ENCODE results near the gene PDE4D. TPM values are rescaled to one million over a fixed set of nuclear protein-coding genes. Genes with fewer than 3 reads are reported as not detected.
"Not testable (repeated sequence)": the region's sequence is repeated elsewhere in the genome, so short reads cannot be mapped to it uniquely, and the experiment has no call there.

The PDE4D gene
- total RNA-seq, 1 experiment from 2014 or later, result 32.5 TPM

GRCh38 chr5:59079622-59080620 lies 813.6 kb downstream of the PDE4D start:
- H3K36me3 ChIP-seq, result no peaks in the 10 kb centered on the region
- peaks cover 9% of the 10 kb centered on the region for H3K4me1 ChIP-seq
- peak; percentile 33 to 46 for DNase-seq
- peak overlapping the region; percentile 28; the same call in 1 of the 2 replicates for H3K27ac ChIP-seq
- no peaks in the 10 kb centered on the region for H3K9me3 ChIP-seq (replicated peaks)
- no peak overlapping the region for H3K4me3 ChIP-seq
- H3K27me3 ChIP-seq, result no peaks in the 10 kb centered on the region

- peaks cover 18% of the 10 kb centered on the region for H3K4me1 ChIP-seq
- H3K9me3 ChIP-seq (replicated peaks), result no peaks in the 10 kb centered on the region
- no peaks in the 10 kb centered on the region for H3K36me3 ChIP-seq
- no peak overlapping the region for H3K27ac ChIP-seq
- H3K4me3 ChIP-seq, result no peak overlapping the region
- H3K27me3 ChIP-seq, result no peaks in the 10 kb centered on the region
- no peak for DNase-seq
These were observed 821.6 kb downstream of the PDE4D start for GRCh38 chr5:59071755-59072549.

- peak overlapping the region; percentile 43 for H3K27ac ChIP-seq
- H3K36me3 ChIP-seq, result no peaks in the 10 kb centered on the region
- H3K27me3 ChIP-seq, result no peaks in the 10 kb centered on the region
- no peaks in the 10 kb centered on the region for H3K9me3 ChIP-seq (replicated peaks)
- peaks cover 18% of the 10 kb centered on the region for H3K4me1 ChIP-seq
- no peak overlapping the region for H3K4me3 ChIP-seq
- DNase-seq, result peak; percentile 57 to 74
These were observed 824.0 kb downstream of the PDE4D start for GRCh38 chr5:59069438-59070079.

GRCh38 chr5:59067956-59068656 lies 825.4 kb downstream of the PDE4D start:
- Histone ChIP-seq H3K36me3 (no peaks in the 10 kb centered on the region), H3K27ac (peak overlapping the region; percentile 11; the same call in 1 of the 2 replicates), H3K9me3 (replicated peaks) (no peaks in the 10 kb centered on the region), H3K4me1 (peaks cover 18% of the 10 kb centered on the region), H3K4me3 (no peak overlapping the region), H3K27me3 (no peaks in the 10 kb centered on the region)
- peak in 1 of 2 experiments; percentile 44 for DNase-seq

GRCh38 chr5:59066367-59067163 lies 827.0 kb downstream of the PDE4D start:
- Histone ChIP-seq H3K27ac (no peak overlapping the region), H3K4me3 (no peak overlapping the region), H3K9me3 (replicated peaks) (no peaks in the 10 kb centered on the region), H3K4me1 (peaks cover 18% of the 10 kb centered on the region), H3K27me3 (no peaks in the 10 kb centered on the region), H3K36me3 (no peaks in the 10 kb centered on the region)
- peak; percentile 9 to 22 for DNase-seq

- Histone ChIP-seq H3K27me3 (no peaks in the 10 kb centered on the region), H3K4me1 (peaks cover 18% of the 10 kb centered on the region), H3K27ac (no peak overlapping the region), H3K36me3 (no peaks in the 10 kb centered on the region), H3K4me3 (no peak overlapping the region), H3K9me3 (replicated peaks) (no peaks in the 10 kb centered on the region)
- DNase-seq, result no peak
These were observed 828.0 kb downstream of the PDE4D start for GRCh38 chr5:59065554-59065953.

GRCh38 chr5:59064293-59064692 lies 829.2 kb downstream of the PDE4D start:
- H3K4me3 ChIP-seq, result no peak overlapping the region
- no peaks in the 10 kb centered on the region for H3K9me3 ChIP-seq (replicated peaks)
- H3K27me3 ChIP-seq, result no peaks in the 10 kb centered on the region
- H3K4me1 ChIP-seq, result peaks cover 13% of the 10 kb centered on the region
- DNase-seq, result no peak
- H3K36me3 ChIP-seq, result no peaks in the 10 kb centered on the region
- H3K27ac ChIP-seq, result no peak overlapping the region

GRCh38 chr5:59062986-59063683 lies 830.4 kb downstream of the PDE4D start:
- Histone ChIP-seq H3K4me1 (peaks cover 2% of the 10 kb centered on the region), H3K27ac (no peak overlapping the region), H3K4me3 (no peak overlapping the region), H3K27me3 (no peaks in the 10 kb centered on the region), H3K36me3 (no peaks in the 10 kb centered on the region), H3K9me3 (replicated peaks) (no peaks in the 10 kb centered on the region)
- no peak for DNase-seq

GRCh38 chr5:59061377-59061776 lies 832.1 kb downstream of the PDE4D start:
- H3K9me3 ChIP-seq (replicated peaks), result no peaks in the 10 kb centered on the region
- no peak for DNase-seq
- no peak overlapping the region for H3K4me3 ChIP-seq
- H3K27me3 ChIP-seq, result no peaks in the 10 kb centered on the region
- H3K4me1 ChIP-seq, result no peaks in the 10 kb centered on the region
- H3K36me3 ChIP-seq, result no peaks in the 10 kb centered on the region
- no peak overlapping the region for H3K27ac ChIP-seq

GRCh38 chr5:59058969-59059687 lies 834.4 kb downstream of the PDE4D start:
- Histone ChIP-seq H3K36me3 (no peaks in the 10 kb centered on the region), H3K4me1 (no peaks in the 10 kb centered on the region), H3K4me3 (no peak overlapping the region), H3K27ac (no peak overlapping the region), H3K9me3 (replicated peaks) (no peaks in the 10 kb centered on the region), H3K27me3 (no peaks in the 10 kb centered on the region)
- no peak for DNase-seq

GRCh38 chr5:59058237-59058636 lies 835.3 kb downstream of the PDE4D start:
- DNase-seq, result no peak
- Histone ChIP-seq H3K9me3 (replicated peaks) (no peaks in the 10 kb centered on the region), H3K36me3 (no peaks in the 10 kb centered on the region), H3K27ac (no peak overlapping the region), H3K4me3 (no peak overlapping the region), H3K4me1 (no peaks in the 10 kb centered on the region), H3K27me3 (no peaks in the 10 kb centered on the region)

GRCh38 chr5:59056599-59056998 lies 836.9 kb downstream of the PDE4D start:
- H3K27me3 ChIP-seq; H3K36me3 ChIP-seq; H3K4me1 ChIP-seq; H3K9me3 ChIP-seq (replicated peaks); H3K27ac ChIP-seq; DNase-seq; H3K4me3 ChIP-seq: not testable (repeated sequence)

Measured in SJCRH30 (cell line).